Suprapubic skin (tissue), 4 donors: ENCODE results near the gene FASN. TPM values are rescaled to one million over a fixed set of nuclear protein-coding genes. Genes with fewer than 3 reads are reported as not detected.

Experiments used
- DNase-seq, 2 donors: peaks; one replicate each; pipeline ENCODE4 v3.0.0-alpha.2; 2019; ENCODE audit warnings: low spot score in 2 of 2
- H3K27ac ChIP-seq: fragments of 200-600 bp; sonication (generic); one replicate; pipeline ENCODE4 v1.5.1; 2019
- H3K27me3 ChIP-seq: fragments of 200-600 bp; sonication (generic); one replicate; pipeline ENCODE4 v1.5.1; 2019
- H3K36me3 ChIP-seq: fragments of 200-600 bp; sonication (generic); one replicate; pipeline ENCODE4 v1.5.1; 2019
- H3K4me1 ChIP-seq: fragments of 200-600 bp; sonication (generic); one replicate; pipeline ENCODE4 v1.5.1; 2019
- H3K4me3 ChIP-seq: fragments of 200-600 bp; sonication (generic); one replicate; pipeline ENCODE4 v1.5.1; 2019; ENCODE audit warnings: mild to moderate bottlenecking
- H3K9me3 ChIP-seq: fragments of 200-600 bp; sonication (generic); one replicate; pipeline ENCODE4 v1.5.1; 2019
- CTCF ChIP-seq, 2 donors: fragments of 200-600 bp in 1 of 2; fragments of 450-650 bp in 1 of 2; sonication (generic) in 1 of 2; IDR thresholded peaks; one replicate each; pipeline ENCODE4 v1.5.1; 2016 to 2019; ENCODE audit warnings: antibody characterized with exemption in 2 of 2, mild to moderate bottlenecking in 1 of 2, moderate library complexity in 1 of 2
- EP300 ChIP-seq: sonication (generic); formaldehyde crosslinking; IDR thresholded peaks from one replicate; pipeline ENCODE4 v1.6.1; 2017; ENCODE audit warnings: antibody characterized with exemption
- POLR2A ChIP-seq, 2 donors: fragments of 450-650 bp; IDR thresholded peaks; one replicate each; pipeline ENCODE4 v1.6.1; 2017; ENCODE audit warnings: antibody characterized with exemption in 2 of 2, mild to moderate bottlenecking in 2 of 2, moderate library complexity in 2 of 2
- POLR2AphosphoS5 ChIP-seq, 3 donors: sonication (generic); formaldehyde crosslinking; IDR thresholded peaks; one replicate each; pipeline ENCODE4 v1.6.1; 2017; ENCODE audit warnings: antibody characterized with exemption in 3 of 3
- WGBS: methylation state at CpG from one replicate; pipeline ENCODE4 v1.1.5; 2018; 5-methylcytosine and 5-hydroxymethylcytosine counted together
- total RNA-seq, 4 donors: library from RNA; depleted of rRNA; stranded (reverse); fragments of >200 nt; gene quantifications; one replicate each; pipeline ENCODE4 v1.1.0, GENCODE V29; 2016

FASN gene
- total RNA-seq, 4 donors from 2014 or later: 278 to 464 (median 359) TPM

- Histone ChIP-seq H3K9me3 (no peaks in the 10 kb centered on the region), H3K4me1 (peaks cover 4% of the 10 kb centered on the region), H3K27me3 (no peaks in the 10 kb centered on the region), H3K27ac (no peak overlapping the region), H3K36me3 (peaks cover 78% of the 10 kb centered on the region), H3K4me3 (no peak overlapping the region)
- WGBS: 94% methylated on average over 14 of the region's 44 CpGs
- no peak for DNase-seq
- no peak for TF ChIP-seq EP300
- no peak for TF ChIP-seq POLR2AphosphoS5 (IDR thresholded peaks at IDR 0.05)
These were observed 17.1 kb downstream of the FASN start for GRCh38 chr17:82080789-82081464.

- H3K27ac ChIP-seq: no peak overlapping the region
- H3K4me3 ChIP-seq: no peak overlapping the region
- no peaks in the 10 kb centered on the region for H3K27me3 ChIP-seq
- no peaks in the 10 kb centered on the region for H3K9me3 ChIP-seq
- TF ChIP-seq EP300: no peak
- peaks cover 71% of the 10 kb centered on the region for H3K36me3 ChIP-seq
- H3K4me1 ChIP-seq: peaks cover 4% of the 10 kb centered on the region
- DNase-seq: no peak
- WGBS: 94% methylated on average over 11 of the region's 36 CpGs
These were observed 17.8 kb downstream of the FASN start for GRCh38 chr17:82080048-82080788.

GRCh38 chr17:82079001-82079677 lies 18.9 kb downstream of the FASN start:
- WGBS: 96% methylated on average over 31 of the region's 47 CpGs
- Histone ChIP-seq H3K9me3 (no peaks in the 10 kb centered on the region), H3K4me3 (no peak overlapping the region), H3K4me1 (peaks cover 4% of the 10 kb centered on the region), H3K36me3 (peaks cover 60% of the 10 kb centered on the region), H3K27ac (no peak overlapping the region), H3K27me3 (no peaks in the 10 kb centered on the region)
- no peak for DNase-seq
- TF ChIP-seq CTCF (IDR thresholded peaks at IDR 0.05) (no peak), POLR2AphosphoS5 (IDR thresholded peaks at IDR 0.05) (no peak), POLR2A (IDR thresholded peaks at IDR 0.05) (no peak), EP300 (no peak)

GRCh38 chr17:82078433-82078832 lies 19.6 kb downstream of the FASN start:
- WGBS: 93% methylated on average over 15 of the region's 18 CpGs
- Histone ChIP-seq H3K4me1 (peaks cover 4% of the 10 kb centered on the region), H3K4me3 (no peak overlapping the region), H3K36me3 (peaks cover 53% of the 10 kb centered on the region), H3K27ac (no peak overlapping the region), H3K27me3 (no peaks in the 10 kb centered on the region), H3K9me3 (no peaks in the 10 kb centered on the region)
- no peak for DNase-seq
- TF ChIP-seq POLR2AphosphoS5 (IDR thresholded peaks at IDR 0.05) (no peak), POLR2A (IDR thresholded peaks at IDR 0.05) (no peak), CTCF (IDR thresholded peaks at IDR 0.05) (no peak), EP300 (no peak)

- Histone ChIP-seq H3K4me3 (no peak overlapping the region), H3K27ac (no peak overlapping the region)
- TF ChIP-seq POLR2A (IDR thresholded peaks at IDR 0.05) (no peak), POLR2AphosphoS5 (IDR thresholded peaks at IDR 0.05) (no peak), EP300 (no peak)
These were observed 20.2 kb downstream of the FASN start for GRCh38 chr17:82077617-82078358.

GRCh38 chr17:82076785-82077591 lies 21.0 kb downstream of the FASN start:
- WGBS: 80% methylated on average over 19 of the region's 21 CpGs
- Histone ChIP-seq H3K36me3 (peaks cover 38% of the 10 kb centered on the region), H3K4me1 (peaks cover 4% of the 10 kb centered on the region), H3K9me3 (no peaks in the 10 kb centered on the region), H3K4me3 (no peak overlapping the region), H3K27me3 (no peaks in the 10 kb centered on the region), H3K27ac (no peak overlapping the region)
- TF ChIP-seq POLR2AphosphoS5 (IDR thresholded peaks at IDR 0.05): no peak
- TF ChIP-seq EP300: no peak
- no peak for TF ChIP-seq POLR2A (IDR thresholded peaks at IDR 0.05)
- TF ChIP-seq CTCF (IDR thresholded peaks at IDR 0.05): no peak
- no peak for DNase-seq

More at GRCh38 chr17:82077617-82078358, 20.2 kb downstream of the FASN start:
- Histone ChIP-seq H3K36me3 (peaks cover 46% of the 10 kb centered on the region), H3K27me3 (no peaks in the 10 kb centered on the region), H3K4me1 (peaks cover 4% of the 10 kb centered on the region), H3K9me3 (no peaks in the 10 kb centered on the region)
- DNase-seq: no peak
- 52% methylated on average over 19 of the region's 28 CpGs for WGBS
